A549 (cell line): Measurements from ENCODE around the gene EIF4E2. TPM values are rescaled to one million over a fixed set of nuclear protein-coding genes. Genes with fewer than 3 reads are reported as not detected.

Experiments used
- ATAC-seq, 2 experiments: fragments of 200-7000 bp in 1 of 2; fragments of >200 bp in 1 of 2; cut with Nextera tagmentation in 1 of 2; cut with Tn5 transposase in 1 of 2; 3 replicates each; pipeline versions ENCODE4 v1.8.0 to v1.9.1; 2018 to 2020; ENCODE audit warnings: mild to moderate bottlenecking in 1 of 2, moderate library complexity in 1 of 2
- CTCF ChIA-PET: fragments of 300-600 bp; sonication (Branson Sonifier 250); formaldehyde crosslinking; extraction: SDS; loops from one replicate; lab custom pipeline; 2021; ENCODE audit warnings: antibody characterized with exemption, inconsistent platforms; lab: Yijun Ruan, JAX
- POLR2A ChIA-PET: fragments of 350-600 bp; formaldehyde crosslinking; extraction: SDS; loops from one replicate; lab custom pipeline; 2021; ENCODE audit warnings: antibody characterized with exemption, inconsistent platforms; lab: Yijun Ruan, JAX
- DNase-seq, 2 experiments: peaks; one replicate each; pipeline versions ENCODE4 v3.0.0 to v3.0.0-alpha.2; 2011 to 2016; ENCODE audit warnings: low read depth in 1 of 2, low spot score in 1 of 2
- FAIRE-seq: peaks from 2 replicates; lab custom pipeline; 2011; peaks lifted over from hg19 to GRCh38; lab: Jason Lieb, UNC
- H3K27ac ChIP-seq, 2 experiments: fragments of >200 bp; sonication (Bioruptor Twin); formaldehyde crosslinking; 3 replicates each; pipeline ENCODE4 v1.5.1; 2016 to 2017
- H3K4me1 ChIP-seq: fragments of >200 bp; sonication (Bioruptor Twin); formaldehyde crosslinking; 3 replicates; pipeline ENCODE4 v1.6.1; 2016
- H3K4me2 ChIP-seq: fragments of >200 bp; sonication (Bioruptor Twin); formaldehyde crosslinking; 3 replicates; pipeline ENCODE4 v1.6.1; 2016
- H3K4me3 ChIP-seq: fragments of >200 bp; sonication (Bioruptor Twin); formaldehyde crosslinking; 3 replicates; pipeline ENCODE4 v1.5.1; 2016
- H3K9me3 ChIP-seq: fragments of >200 bp; sonication (Bioruptor Twin); formaldehyde crosslinking; 3 replicates; pipeline ENCODE4 v1.6.1; 2016
- CBX2 ChIP-seq: fragments of 200-600 bp; sonication (generic); IDR thresholded peaks from 2 replicates; pipeline ENCODE4 v1.6.1; 2016; ENCODE audit warnings: low read depth, mild to moderate bottlenecking, borderline replicate concordance
- ESRRA ChIP-seq: fragments of 150-350 bp; IDR thresholded peaks from 2 replicates; pipeline ENCODE4 v1.6.1; 2014; ENCODE audit warnings: mild to moderate bottlenecking, low read length, borderline replicate concordance
- KDM5A ChIP-seq: fragments of 200-600 bp; sonication (generic); IDR thresholded peaks from 2 replicates; pipeline ENCODE4 v1.6.1; 2016; ENCODE audit warnings: antibody characterized with exemption, mild to moderate bottlenecking
- MAZ ChIP-seq: fragments of 150-350 bp; IDR thresholded peaks from 2 replicates; pipeline ENCODE4 v1.6.1; 2014; ENCODE audit warnings: antibody characterized with exemption, low read depth, low read length, borderline replicate concordance
- MYC ChIP-seq: IDR thresholded peaks from 2 replicates; pipeline ENCODE4 v1.6.1; 2012; ENCODE audit warnings: mild to moderate bottlenecking, inconsistent platforms, low read length, improper control_type of control experiment, borderline replicate concordance
- ZFP36 ChIP-seq: fragments of 450-650 bp; IDR thresholded peaks from 2 replicates; pipeline ENCODE4 v1.6.1; 2014; ENCODE audit warnings: borderline replicate concordance; ENCODE audit not compliant: partially characterized antibody
- WGBS: methylation state at CpG from one replicate; pipeline ENCODE4 v1.1.6; 2017; ENCODE audit errors: missing lambda C conversion rate; 5-methylcytosine and 5-hydroxymethylcytosine counted together
- polyA plus RNA-seq, 4 experiments: library from polyadenylated mRNA; depleted of rRNA in 3 of 4; stranded (reverse); fragments of >200 nt; fragmentation: RNase III in 1 of 4; extraction: RNeasy Plus Mini Kit Qiagen cat#74134 plus additional on column Dnase treatment in 1 of 4; gene quantifications; 2 replicates in 3 of 4; 3 replicates in 1 of 4; pipeline ENCODE4 v1.2.3, GENCODE V29; 2011 to 2017
- TF ChIP-seq, protein P1 (sequence below): fragments of 200-600 bp; sonication (generic); IDR thresholded peaks from 2 replicates; pipeline ENCODE4 v1.6.1; 2016; ENCODE audit warnings: antibody characterized with exemption, mild to moderate bottlenecking, moderate library complexity
- TF ChIP-seq, protein P2 (sequence below): fragments of 250-450 bp; sonication (Bioruptor Pico); IDR thresholded peaks from 2 replicates; pipeline ENCODE4 v1.5.0; 2020; ENCODE audit warnings: low read depth, mild to moderate bottlenecking, moderate library complexity
- TF ChIP-seq, protein P3 (sequence below): fragments of >200 bp; sonication (Bioruptor Twin); formaldehyde crosslinking; IDR thresholded peaks from 2 replicates; pipeline ENCODE4 v1.6.1; 2016
- TF ChIP-seq, protein P4 (sequence below): fragments of 450-650 bp; IDR thresholded peaks from 2 replicates; pipeline ENCODE4 v1.6.1; 2014; ENCODE audit warnings: antibody characterized with exemption
- TF ChIP-seq, protein P5 (sequence below): IDR thresholded peaks from 2 replicates; pipeline ENCODE4 v1.6.1; 2012

Gene EIF4E2
- polyA plus RNA-seq, 2 of the 4 experiments (the other 2 are of a cell fraction) = 49.1 to 177 TPM

DNA sequence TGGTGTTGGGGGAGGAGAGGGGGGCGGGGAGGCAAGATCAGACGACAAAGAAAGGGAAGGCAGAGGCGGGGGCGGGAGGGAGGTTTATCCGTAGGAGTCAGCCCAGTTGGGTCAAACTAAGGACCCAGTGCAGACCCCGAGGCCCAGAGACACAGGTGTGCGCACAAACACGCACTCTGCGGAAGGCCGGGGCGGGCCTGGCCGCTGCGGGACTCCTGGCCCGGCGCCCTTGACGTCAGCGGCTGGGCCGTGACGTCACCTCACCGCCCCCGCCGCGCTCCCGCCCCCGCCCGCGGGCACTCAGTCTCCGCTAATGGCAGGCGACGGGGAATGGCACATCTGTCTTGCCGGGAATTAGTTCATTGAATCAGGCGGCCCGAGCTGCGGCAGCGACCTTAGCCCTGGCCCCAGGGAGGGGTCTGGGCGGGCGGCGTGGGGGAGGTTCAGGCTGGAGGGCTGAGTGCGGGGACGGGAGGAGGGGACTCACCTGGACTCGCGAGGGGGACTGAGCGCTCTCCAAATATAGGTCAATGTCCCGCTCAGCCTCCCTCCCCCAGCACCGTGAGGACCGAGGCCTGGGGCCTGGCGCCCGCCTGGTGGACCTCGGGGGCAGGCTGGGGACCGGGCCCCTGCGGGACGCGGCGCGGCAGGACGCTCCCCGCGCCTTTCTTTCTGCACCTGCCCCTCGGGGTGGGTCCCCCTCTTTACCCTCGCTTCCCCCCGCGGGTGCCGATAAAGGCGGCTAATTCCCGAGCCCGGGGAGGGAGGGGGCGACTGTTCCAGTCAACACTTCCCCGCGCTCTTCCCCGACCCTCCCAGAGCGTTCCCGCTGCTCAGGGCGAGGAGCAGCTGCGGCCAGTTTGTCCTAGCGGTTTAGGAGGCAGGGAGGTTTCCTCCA, 47.3 kb upstream of the EIF4E2 start (continued):
- TF ChIP-seq, protein P1, sequence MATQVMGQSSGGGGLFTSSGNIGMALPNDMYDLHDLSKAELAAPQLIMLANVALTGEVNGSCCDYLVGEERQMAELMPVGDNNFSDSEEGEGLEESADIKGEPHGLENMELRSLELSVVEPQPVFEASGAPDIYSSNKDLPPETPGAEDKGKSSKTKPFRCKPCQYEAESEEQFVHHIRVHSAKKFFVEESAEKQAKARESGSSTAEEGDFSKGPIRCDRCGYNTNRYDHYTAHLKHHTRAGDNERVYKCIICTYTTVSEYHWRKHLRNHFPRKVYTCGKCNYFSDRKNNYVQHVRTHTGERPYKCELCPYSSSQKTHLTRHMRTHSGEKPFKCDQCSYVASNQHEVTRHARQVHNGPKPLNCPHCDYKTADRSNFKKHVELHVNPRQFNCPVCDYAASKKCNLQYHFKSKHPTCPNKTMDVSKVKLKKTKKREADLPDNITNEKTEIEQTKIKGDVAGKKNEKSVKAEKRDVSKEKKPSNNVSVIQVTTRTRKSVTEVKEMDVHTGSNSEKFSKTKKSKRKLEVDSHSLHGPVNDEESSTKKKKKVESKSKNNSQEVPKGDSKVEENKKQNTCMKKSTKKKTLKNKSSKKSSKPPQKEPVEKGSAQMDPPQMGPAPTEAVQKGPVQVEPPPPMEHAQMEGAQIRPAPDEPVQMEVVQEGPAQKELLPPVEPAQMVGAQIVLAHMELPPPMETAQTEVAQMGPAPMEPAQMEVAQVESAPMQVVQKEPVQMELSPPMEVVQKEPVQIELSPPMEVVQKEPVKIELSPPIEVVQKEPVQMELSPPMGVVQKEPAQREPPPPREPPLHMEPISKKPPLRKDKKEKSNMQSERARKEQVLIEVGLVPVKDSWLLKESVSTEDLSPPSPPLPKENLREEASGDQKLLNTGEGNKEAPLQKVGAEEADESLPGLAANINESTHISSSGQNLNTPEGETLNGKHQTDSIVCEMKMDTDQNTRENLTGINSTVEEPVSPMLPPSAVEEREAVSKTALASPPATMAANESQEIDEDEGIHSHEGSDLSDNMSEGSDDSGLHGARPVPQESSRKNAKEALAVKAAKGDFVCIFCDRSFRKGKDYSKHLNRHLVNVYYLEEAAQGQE = no peak
- TF ChIP-seq MYC = no peak
- TF ChIP-seq, protein P2, sequence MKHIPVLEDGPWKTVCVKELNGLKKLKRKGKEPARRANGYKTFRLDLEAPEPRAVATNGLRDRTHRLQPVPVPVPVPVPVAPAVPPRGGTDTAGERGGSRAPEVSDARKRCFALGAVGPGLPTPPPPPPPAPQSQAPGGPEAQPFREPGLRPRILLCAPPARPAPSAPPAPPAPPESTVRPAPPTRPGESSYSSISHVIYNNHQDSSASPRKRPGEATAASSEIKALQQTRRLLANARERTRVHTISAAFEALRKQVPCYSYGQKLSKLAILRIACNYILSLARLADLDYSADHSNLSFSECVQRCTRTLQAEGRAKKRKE (CRISPR knock-in tag) = no peak
- TF ChIP-seq, protein P3, sequence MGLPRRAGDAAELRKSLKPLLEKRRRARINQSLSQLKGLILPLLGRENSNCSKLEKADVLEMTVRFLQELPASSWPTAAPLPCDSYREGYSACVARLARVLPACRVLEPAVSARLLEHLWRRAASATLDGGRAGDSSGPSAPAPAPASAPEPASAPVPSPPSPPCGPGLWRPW = no peak

DNA sequence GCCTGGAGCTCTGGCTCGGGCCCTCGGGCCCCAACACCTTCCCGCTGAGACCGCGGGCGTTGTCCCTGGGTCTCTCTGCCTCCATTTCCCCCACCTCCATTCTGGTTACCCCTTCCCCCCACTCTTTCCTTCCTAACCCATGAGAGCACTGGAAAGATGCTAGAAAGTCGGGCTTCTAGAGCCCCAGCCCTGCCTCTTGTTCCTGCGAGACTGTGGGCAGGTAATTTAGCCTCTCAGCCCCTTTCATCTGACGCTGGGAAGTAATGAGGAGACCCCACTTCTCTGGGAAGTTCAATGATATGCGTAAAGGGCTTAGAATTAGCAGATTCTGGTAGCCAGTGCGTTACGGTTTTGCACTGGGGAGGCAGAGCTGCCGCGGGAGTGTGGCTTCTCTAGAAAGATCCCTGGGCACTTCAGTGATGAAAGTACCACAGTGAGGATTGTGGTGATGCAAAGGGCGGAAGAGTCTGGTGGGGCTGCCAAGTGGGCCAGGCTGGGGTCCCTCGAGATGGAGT, 46.6 kb upstream of the EIF4E2 start:
- CTCF ChIA-PET = interaction anchor here (0.7 to 1.4 kb wide), 4 partner anchors 18 to 85 kb away, joined by 3 to 5 read pairs (median 4); no protein-coding TSS in a partner anchor
- H3K9me3 ChIP-seq = no peaks in the 10 kb centered on the region
- TF ChIP-seq MAZ = no peak
- WGBS = 86% methylated on average over 16 of the region's 16 CpGs
- FAIRE-seq = no peak
- H3K4me3 ChIP-seq = no peak overlapping the region
- peaks cover 24% of the 10 kb centered on the region for H3K4me1 ChIP-seq
- DNase-seq = no peak
- no peak for ATAC-seq
- H3K27ac ChIP-seq = peak overlapping the region in 1 of 2 experiments; percentile 85; a peak in 2 of 6 replicates
- POLR2A ChIA-PET = no interaction called here
- H3K4me2 ChIP-seq = no peak overlapping the region; the same call in 2 of the 3 replicates

DNA sequence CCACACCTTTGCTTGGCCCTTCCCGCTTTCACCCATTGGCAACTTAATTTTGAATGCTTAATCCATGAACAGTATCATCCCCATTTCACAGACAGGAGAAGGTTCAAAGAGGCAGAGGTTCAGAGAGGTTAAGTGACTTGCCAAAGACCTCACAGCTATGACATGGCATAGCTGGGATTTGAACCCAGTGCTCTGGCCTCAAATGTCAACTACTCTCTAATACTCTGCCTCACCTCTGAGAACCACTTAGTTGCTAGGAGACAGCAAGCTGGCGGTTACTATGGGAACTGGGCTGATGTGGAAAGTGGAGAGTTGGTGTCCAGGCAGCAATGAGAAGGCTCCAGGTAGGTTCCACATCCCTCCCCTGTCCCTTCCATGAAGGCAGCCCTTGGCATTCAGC, 46.1 kb upstream of the EIF4E2 start:
- H3K4me2 ChIP-seq = no peak overlapping the region
- ATAC-seq (no peak), FAIRE-seq (no peak), DNase-seq (peak in 1 of 2 experiments; percentile 41)
- no peak overlapping the region for H3K27ac ChIP-seq
- no peaks in the 10 kb centered on the region for H3K9me3 ChIP-seq
- CTCF ChIA-PET = interaction anchor here (0.7 to 1.4 kb wide), 3 partner anchors 17 to 57 kb away, joined by 3 to 5 read pairs (median 4); no protein-coding TSS in a partner anchor
- TF ChIP-seq KDM5A = no peak
- no peak for TF ChIP-seq ESRRA
- TF ChIP-seq ZFP36 = peak; percentile 15
- TF ChIP-seq, protein P4, sequence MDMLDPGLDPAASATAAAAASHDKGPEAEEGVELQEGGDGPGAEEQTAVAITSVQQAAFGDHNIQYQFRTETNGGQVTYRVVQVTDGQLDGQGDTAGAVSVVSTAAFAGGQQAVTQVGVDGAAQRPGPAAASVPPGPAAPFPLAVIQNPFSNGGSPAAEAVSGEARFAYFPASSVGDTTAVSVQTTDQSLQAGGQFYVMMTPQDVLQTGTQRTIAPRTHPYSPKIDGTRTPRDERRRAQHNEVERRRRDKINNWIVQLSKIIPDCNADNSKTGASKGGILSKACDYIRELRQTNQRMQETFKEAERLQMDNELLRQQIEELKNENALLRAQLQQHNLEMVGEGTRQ = no peak
- TF ChIP-seq MAZ = no peak
- TF ChIP-seq, protein P5, sequence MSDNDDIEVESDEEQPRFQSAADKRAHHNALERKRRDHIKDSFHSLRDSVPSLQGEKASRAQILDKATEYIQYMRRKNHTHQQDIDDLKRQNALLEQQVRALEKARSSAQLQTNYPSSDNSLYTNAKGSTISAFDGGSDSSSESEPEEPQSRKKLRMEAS = no peak
- TF ChIP-seq CBX2 = no peak
- H3K4me3 ChIP-seq = no peak overlapping the region
- H3K4me1 ChIP-seq = peaks cover 24% of the 10 kb centered on the region
- POLR2A ChIA-PET = no interaction called here
- WGBS = 89% methylated on average over 2 of the region's 2 CpGs
